Osteoblast (primary cell): ENCODE measurements around the gene SRP9. TPM values are rescaled to one million over a fixed set of nuclear protein-coding genes. Genes with fewer than 3 reads are reported as not detected.
A peak's percentile ranks its signal among the peaks of the same experiment; 100 is the strongest.

Experiments used
- DNase-seq: peaks from one replicate; pipeline ENCODE4 v3.0.0; 2011; ENCODE audit warnings: low spot score, mixed read lengths; ENCODE audit not compliant: insufficient read length; ENCODE audit errors: missing footprints
- H2AFZ ChIP-seq: 2 replicates; pipeline ENCODE4 v1.6.0; 2011; ENCODE audit warnings: mild to moderate bottlenecking, low read length
- H3K27ac ChIP-seq: 2 replicates; pipeline ENCODE4 v1.5.1; 2011; ENCODE audit warnings: mild to moderate bottlenecking, low read depth, low read length, moderate library complexity
- H3K27me3 ChIP-seq: 2 replicates; pipeline ENCODE4 v1.6.0; 2012; ENCODE audit warnings: mild to moderate bottlenecking, control low read depth, inconsistent platforms, low read length, moderate library complexity; ENCODE audit not compliant: insufficient read depth
- H3K36me3 ChIP-seq: 2 replicates; pipeline ENCODE4 v1.5.1; 2011; ENCODE audit warnings: mild to moderate bottlenecking, low read length, control low read depth, moderate library complexity; ENCODE audit not compliant: insufficient read depth
- H3K4me1 ChIP-seq: 2 replicates; pipeline ENCODE4 v1.5.1; 2011; ENCODE audit warnings: mild to moderate bottlenecking, low read length, control low read depth, moderate library complexity; ENCODE audit not compliant: insufficient read depth
- H3K4me2 ChIP-seq: 2 replicates; pipeline ENCODE4 v1.6.0; 2011; ENCODE audit warnings: mild to moderate bottlenecking, low read length; ENCODE audit not compliant: insufficient read depth
- H3K4me3 ChIP-seq: fragments of 200-600 bp; sonication (generic); 3 replicates; pipeline ENCODE4 v1.5.1; 2012; ENCODE audit warnings: mild to moderate bottlenecking, low read length, inconsistent platforms; ENCODE audit not compliant: insufficient read depth
- H3K79me2 ChIP-seq: 2 replicates; pipeline ENCODE4 v1.6.0; 2012; ENCODE audit warnings: mild to moderate bottlenecking, low read length, control low read depth, inconsistent platforms; ENCODE audit not compliant: insufficient read depth
- H3K9me3 ChIP-seq: 2 replicates; pipeline ENCODE4 v1.5.1; 2011; ENCODE audit warnings: low read depth, low read length, control low read depth
- H4K20me1 ChIP-seq: 2 replicates; pipeline ENCODE4 v1.6.0; 2012; ENCODE audit warnings: mild to moderate bottlenecking, low read length, control low read depth; ENCODE audit not compliant: insufficient read depth
- CTCF ChIP-seq: IDR thresholded peaks from 2 replicates; pipeline ENCODE4 v1.5.1; 2011; ENCODE audit warnings: mild to moderate bottlenecking, low read depth, low read length, moderate library complexity; ENCODE audit errors: extremely low read depth
- total RNA-seq: library from RNA; depleted of rRNA; stranded (reverse); fragments of >200 nt; gene quantifications from 2 replicates; pipeline ENCODE4 v1.2.3, GENCODE V29; 2012

Gene SRP9
- total RNA-seq, 1 donor = 178 TPM

DNA sequence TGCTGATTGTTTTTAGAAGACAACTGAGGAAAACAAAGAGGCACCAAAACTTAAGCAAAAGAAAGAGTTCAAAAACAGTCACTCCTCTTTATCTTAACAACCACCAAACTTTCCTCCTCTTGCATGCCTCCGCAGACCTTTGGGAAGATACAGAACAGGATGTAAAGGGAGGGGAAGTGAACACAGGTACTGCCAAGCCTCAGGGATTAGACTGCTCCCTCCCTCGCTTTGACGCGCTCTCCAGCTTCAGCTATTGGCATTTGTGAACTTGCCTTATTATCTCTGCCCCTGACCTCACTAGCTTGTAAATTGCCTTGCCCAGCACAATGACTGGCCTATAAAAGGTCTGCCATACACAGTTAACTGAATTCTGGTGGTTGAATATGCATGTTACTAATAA lies 4.8 kb upstream of the SRP9 start:
- no peaks in the 10 kb centered on the region for H3K9me3 ChIP-seq
- no peak overlapping the region for H2AFZ ChIP-seq
- H3K79me2 ChIP-seq = peaks cover under 1% of the 10 kb centered on the region
- H3K4me1 ChIP-seq = peaks cover 25% of the 10 kb centered on the region
- peak overlapping the region; percentile 8 for H3K4me2 ChIP-seq
- H3K4me3 ChIP-seq = no peak overlapping the region
- no peaks in the 10 kb centered on the region for H4K20me1 ChIP-seq
- H3K27me3 ChIP-seq = no peaks in the 10 kb centered on the region
- TF ChIP-seq CTCF = no peak
- no peak overlapping the region for H3K27ac ChIP-seq
- no peaks in the 10 kb centered on the region for H3K36me3 ChIP-seq
- DNase-seq = no peak

- no peaks in the 10 kb centered on the region for H3K27me3 ChIP-seq
- no peak overlapping the region for H3K4me2 ChIP-seq
- no peak overlapping the region for H3K4me3 ChIP-seq
- no peak for TF ChIP-seq CTCF
- DNase-seq = no peak
- H4K20me1 ChIP-seq = peaks cover under 1% of the 10 kb centered on the region
- H3K4me1 ChIP-seq = peaks cover 31% of the 10 kb centered on the region
- H3K79me2 ChIP-seq = peaks cover 17% of the 10 kb centered on the region
- no peaks in the 10 kb centered on the region for H3K36me3 ChIP-seq
- H3K9me3 ChIP-seq = no peaks in the 10 kb centered on the region
- no peak overlapping the region for H2AFZ ChIP-seq
- H3K27ac ChIP-seq = no peak overlapping the region
Measured at GRCh38 chr1:225774281-225775147, 3.1 kb upstream of the SRP9 start.

DNA sequence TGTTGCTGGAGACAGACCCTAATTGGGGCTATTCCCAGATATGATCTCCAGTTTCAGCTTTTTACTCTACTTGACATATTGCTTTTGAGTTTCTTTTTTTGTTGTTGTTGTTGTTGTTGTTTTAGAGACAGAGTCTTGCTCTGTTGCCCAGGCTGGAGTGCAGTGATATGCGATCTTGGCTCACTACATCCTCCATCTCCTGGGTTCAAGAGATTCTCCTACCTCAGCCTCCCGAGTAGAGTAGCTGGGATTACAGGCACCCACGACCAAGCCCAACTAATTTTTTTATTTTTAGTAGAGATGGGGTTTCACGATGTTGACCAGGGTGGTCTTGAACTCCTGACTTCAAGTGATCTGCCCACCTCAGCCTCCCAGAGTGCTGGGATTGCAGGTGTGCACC lies 1.3 kb upstream of the SRP9 start:
- no peak overlapping the region for H2AFZ ChIP-seq
- no peak for DNase-seq
- no peaks in the 10 kb centered on the region for H3K9me3 ChIP-seq
- no peaks in the 10 kb centered on the region for H3K36me3 ChIP-seq
- no peak overlapping the region for H3K27ac ChIP-seq
- H3K4me1 ChIP-seq = peaks cover 37% of the 10 kb centered on the region
- no peak overlapping the region for H3K4me3 ChIP-seq
- H4K20me1 ChIP-seq = peaks cover 10% of the 10 kb centered on the region
- no peak for TF ChIP-seq CTCF
- peaks cover 35% of the 10 kb centered on the region for H3K79me2 ChIP-seq
- no peak overlapping the region for H3K4me2 ChIP-seq
- H3K27me3 ChIP-seq = no peaks in the 10 kb centered on the region

GRCh38 chr1:225777058-225777582 lies 506 bp upstream of the SRP9 start:
- TF ChIP-seq CTCF = no peak
- H3K27ac ChIP-seq = no peak overlapping the region
- H3K27me3 ChIP-seq = no peaks in the 10 kb centered on the region
- H3K4me2 ChIP-seq = peak overlapping the region; percentile 85
- DNase-seq = no peak
- H3K36me3 ChIP-seq = no peaks in the 10 kb centered on the region
- H3K79me2 ChIP-seq = peaks cover 43% of the 10 kb centered on the region
- peak overlapping the region; percentile 80 for H3K4me3 ChIP-seq
- peaks cover 14% of the 10 kb centered on the region for H4K20me1 ChIP-seq
- H3K9me3 ChIP-seq = no peaks in the 10 kb centered on the region
- H3K4me1 ChIP-seq = peaks cover 32% of the 10 kb centered on the region
- H2AFZ ChIP-seq = peak overlapping the region; percentile 94
